ENCODE results near the gene KDM6A.
"Not testable (repeated sequence)": the region's sequence is repeated elsewhere in the genome, so short reads cannot be mapped to it uniquely, and the experiment has no call there.

Gene KDM6A

GRCh38 chrX:44931441-44931973, 58.5 kb downstream of the KDM6A start:
- no peak for DNase-seq

- DNase-seq = no peak
Measured at GRCh38 chrX:44935172-44935571, 62.2 kb downstream of the KDM6A start.

GRCh38 chrX:44935640-44936039, 62.7 kb downstream of the KDM6A start:
- DNase-seq = no peak

- DNase-seq = no peak
Measured at GRCh38 chrX:44937606-44938005, 64.6 kb downstream of the KDM6A start.

- DNase-seq = no peak
Measured at GRCh38 chrX:44938111-44938510, 65.1 kb downstream of the KDM6A start.

GRCh38 chrX:44940541-44940940, 67.6 kb downstream of the KDM6A start:
- not testable (repeated sequence) for DNase-seq

- no peak for DNase-seq
Measured at GRCh38 chrX:44943007-44943406, 70.0 kb downstream of the KDM6A start.

- DNase-seq = no peak
Measured at GRCh38 chrX:44944894-44945293, 71.9 kb downstream of the KDM6A start.

- DNase-seq = no peak
Measured at GRCh38 chrX:44945736-44946135, 72.7 kb downstream of the KDM6A start.

GRCh38 chrX:44946771-44947170, 73.8 kb downstream of the KDM6A start:
- DNase-seq = no peak

- no peak for DNase-seq
Measured at GRCh38 chrX:44947995-44948394, 75.0 kb downstream of the KDM6A start.

GRCh38 chrX:44948406-44948805, 75.4 kb downstream of the KDM6A start:
- no peak for DNase-seq

GRCh38 chrX:44949125-44949524, 76.1 kb downstream of the KDM6A start:
- no peak for DNase-seq

GRCh38 chrX:44950471-44951366, 77.7 kb downstream of the KDM6A start:
- DNase-seq = not testable (repeated sequence)

- no peak for DNase-seq
Measured at GRCh38 chrX:44951572-44952067, 78.6 kb downstream of the KDM6A start.

GRCh38 chrX:44952329-44953027, 79.5 kb downstream of the KDM6A start:
- DNase-seq = no peak

GRCh38 chrX:44953734-44954502, 80.9 kb downstream of the KDM6A start:
- no peak for DNase-seq

- DNase-seq = no peak
Measured at GRCh38 chrX:44954562-44954961, 81.6 kb downstream of the KDM6A start.

- no peak for DNase-seq
Measured at GRCh38 chrX:44957848-44958247, 84.9 kb downstream of the KDM6A start.

- no peak for DNase-seq
Measured at GRCh38 chrX:44958480-44958879, 85.5 kb downstream of the KDM6A start.

GRCh38 chrX:44961817-44962607, 89.0 kb downstream of the KDM6A start:
- DNase-seq = no peak

- no peak for DNase-seq
Measured at GRCh38 chrX:44962944-44963343, 90.0 kb downstream of the KDM6A start.

Data from NCI-H748 treated with DMSO at 0.1 percent for 48 hours (cell line).